ENCODE data around the gene TRPT1.
A peak's percentile ranks its signal among the peaks of the same experiment; 100 is the strongest.

Gene TRPT1, protein sequence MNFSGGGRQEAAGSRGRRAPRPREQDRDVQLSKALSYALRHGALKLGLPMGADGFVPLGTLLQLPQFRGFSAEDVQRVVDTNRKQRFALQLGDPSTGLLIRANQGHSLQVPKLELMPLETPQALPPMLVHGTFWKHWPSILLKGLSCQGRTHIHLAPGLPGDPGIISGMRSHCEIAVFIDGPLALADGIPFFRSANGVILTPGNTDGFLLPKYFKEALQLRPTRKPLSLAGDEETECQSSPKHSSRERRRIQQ

DNA sequence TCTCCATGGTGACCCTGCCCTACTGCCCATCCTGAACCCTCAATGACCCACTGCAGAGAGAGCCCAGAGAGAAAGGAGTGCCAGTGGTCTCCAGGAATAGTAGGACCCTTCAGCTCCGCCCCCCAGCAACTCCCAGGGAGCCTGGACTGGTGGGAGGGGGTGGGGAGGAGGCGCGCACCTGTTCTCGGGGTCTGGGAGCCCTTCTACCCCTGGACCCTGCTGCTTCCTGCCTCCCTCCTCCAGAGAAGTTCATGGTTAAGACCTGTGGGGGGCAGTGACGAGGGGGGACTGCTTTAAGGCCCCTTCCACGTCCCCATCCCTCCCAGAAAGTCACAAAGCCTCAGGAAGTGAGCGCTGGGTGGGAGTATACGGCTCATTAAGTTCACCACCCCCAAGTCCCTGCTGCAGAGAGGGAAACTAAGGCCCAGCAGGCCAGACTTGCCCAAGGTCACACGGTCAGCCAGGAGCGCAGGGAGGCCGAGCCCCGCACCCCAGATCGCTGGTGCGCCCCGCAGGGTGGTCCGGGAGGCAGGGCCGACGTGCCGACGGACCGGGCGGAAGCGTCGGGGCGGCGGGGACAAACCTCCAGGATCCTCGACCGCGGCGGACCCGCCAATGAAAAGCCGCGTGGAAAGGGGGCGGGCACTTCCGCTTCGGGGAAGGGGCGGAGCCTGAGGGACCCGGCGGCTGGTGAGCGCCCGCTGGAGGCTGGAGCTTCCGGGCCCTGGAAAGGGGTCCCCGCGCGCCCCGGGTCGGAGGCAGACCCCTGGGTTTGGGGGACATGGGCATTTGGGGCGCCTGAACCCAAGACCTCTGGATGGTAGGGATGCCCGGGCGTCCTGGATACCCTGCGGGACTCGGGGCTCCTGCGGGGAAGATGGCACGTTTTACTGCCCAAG is at the start of gene TRPT1, which contains the start of gene NUDT22:
Gene TRPT1 (minus strand): TSS at position 579 of the 899 bp plus-strand sequence. CDS start 326 bp downstream, at position 253.
Gene NUDT22 (plus strand): TSS at position 667 of the 899 bp plus-strand sequence. CDS start 379 bp downstream, outside the sequence.
- DNase-seq (ENCODE audit: low read depth), result no peak
- peak within 1 kb of the TSS; percentile 74 for H3K4me3 ChIP-seq (ENCODE audit: low read depth, low read length)

DNA sequence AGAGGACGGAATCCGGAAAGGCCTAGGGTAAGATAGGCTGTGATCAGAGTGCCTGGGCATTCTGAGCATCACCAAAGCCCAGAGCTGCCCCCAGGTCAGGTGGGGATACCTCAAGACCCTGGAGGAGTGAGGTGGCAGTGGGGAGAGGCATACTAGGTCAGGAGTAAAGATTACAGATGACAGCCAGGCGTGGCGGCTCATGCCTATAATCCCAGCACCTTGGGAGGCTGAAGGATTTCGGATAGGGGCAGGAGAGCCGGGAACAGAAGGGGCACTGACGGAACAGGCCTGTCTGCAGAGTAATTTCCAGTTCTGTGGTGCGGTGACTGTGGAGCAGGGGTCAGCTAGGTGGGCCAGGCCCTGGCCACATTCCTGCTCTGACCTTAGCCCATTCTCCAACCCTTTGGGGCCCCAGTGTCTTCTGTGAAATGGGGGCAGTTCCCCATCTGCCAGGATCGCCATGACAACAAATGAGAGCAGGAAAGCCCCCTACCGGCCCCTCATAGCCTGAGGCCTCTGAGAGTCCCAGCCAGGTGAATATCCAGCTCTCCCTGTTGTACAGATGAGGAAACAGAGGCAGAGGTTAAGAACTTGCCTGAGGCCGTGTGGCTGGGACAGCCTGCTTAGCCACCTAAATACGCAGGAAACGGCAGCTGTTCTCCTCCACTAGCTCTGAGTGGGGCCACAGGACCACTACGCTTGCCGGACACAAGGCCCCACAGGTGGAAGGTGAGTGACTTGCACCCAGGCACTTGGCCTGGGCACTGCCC is 49.2 kb upstream of the TRPT1 start:
- H3K4me3 ChIP-seq (ENCODE audit: low read depth, low read length), result no peak overlapping the region
- no peak for DNase-seq (ENCODE audit: low read depth)

DNA sequence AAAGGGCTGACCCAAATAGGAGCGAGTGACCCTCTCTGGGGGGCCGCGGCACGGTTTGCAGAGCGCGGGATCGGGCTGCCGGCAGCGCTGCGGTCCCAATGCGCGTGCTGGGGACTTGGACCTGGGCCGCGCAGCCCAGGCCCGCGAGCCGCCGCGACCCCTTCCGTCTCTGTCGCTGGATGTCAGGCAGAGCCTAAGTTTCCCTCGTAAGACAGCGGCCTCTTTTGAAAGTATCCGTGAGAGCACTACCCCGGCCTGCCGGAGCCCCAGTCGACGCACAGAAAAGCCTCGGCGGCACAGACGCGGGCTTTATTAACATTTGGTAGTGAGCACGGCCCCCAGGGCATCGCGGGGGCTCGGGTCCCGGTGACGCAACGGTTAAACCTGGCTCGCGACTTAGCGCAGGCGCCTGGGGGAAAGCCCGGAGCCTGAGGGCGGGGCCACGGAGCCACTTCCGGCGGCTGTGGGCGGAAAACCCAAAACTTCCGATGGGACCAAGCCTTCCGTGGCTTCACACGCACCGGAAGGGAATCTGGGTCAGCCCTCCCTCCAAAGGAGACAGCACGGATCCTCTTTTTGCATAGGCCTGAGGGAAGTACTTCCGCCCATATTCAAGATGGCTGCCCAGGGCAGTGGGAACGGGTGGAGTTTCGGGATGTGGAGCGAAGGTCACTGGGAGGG is 43.7 kb upstream of the TRPT1 start:
- H3K4me3 ChIP-seq (ENCODE audit: low read depth, low read length), result peak overlapping the region; percentile 71
- DNase-seq (ENCODE audit: low read depth), result peak; percentile 99

DNA sequence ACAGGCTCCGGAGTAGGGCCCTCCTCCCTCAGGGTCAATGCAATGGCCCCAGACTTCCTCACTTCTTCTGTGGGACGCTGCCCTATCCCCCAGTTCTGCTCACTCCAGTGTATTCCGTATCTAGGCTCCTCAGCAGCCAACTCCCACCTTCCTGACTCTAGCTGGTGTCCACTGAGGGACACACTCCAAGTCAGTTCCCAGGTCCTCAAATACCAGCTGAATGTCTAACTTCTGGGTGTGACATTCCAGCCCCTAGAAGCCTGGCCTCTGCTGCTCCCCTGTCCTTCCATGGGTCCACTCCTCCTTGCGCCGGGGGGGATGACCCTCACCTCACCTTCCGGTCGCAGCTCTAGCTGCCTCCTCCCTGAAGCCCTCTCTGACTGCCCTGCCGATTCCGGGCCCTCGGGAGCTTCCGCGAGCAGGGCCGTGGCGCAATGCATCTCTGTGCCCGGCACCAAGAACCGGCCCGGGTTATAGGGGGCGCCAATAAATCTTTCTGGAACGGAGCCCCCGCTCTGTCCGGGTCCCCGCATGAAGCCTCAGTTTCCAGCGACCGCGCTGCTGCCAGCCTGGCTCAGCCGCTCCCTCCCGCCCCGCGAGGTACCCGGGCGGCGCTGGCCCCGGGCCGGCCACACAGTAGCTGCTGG is 43.0 kb upstream of the TRPT1 start:
- no peak for DNase-seq (ENCODE audit: low read depth)
- peak overlapping the region; percentile 71 for H3K4me3 ChIP-seq (ENCODE audit: low read depth, low read length)

DNA sequence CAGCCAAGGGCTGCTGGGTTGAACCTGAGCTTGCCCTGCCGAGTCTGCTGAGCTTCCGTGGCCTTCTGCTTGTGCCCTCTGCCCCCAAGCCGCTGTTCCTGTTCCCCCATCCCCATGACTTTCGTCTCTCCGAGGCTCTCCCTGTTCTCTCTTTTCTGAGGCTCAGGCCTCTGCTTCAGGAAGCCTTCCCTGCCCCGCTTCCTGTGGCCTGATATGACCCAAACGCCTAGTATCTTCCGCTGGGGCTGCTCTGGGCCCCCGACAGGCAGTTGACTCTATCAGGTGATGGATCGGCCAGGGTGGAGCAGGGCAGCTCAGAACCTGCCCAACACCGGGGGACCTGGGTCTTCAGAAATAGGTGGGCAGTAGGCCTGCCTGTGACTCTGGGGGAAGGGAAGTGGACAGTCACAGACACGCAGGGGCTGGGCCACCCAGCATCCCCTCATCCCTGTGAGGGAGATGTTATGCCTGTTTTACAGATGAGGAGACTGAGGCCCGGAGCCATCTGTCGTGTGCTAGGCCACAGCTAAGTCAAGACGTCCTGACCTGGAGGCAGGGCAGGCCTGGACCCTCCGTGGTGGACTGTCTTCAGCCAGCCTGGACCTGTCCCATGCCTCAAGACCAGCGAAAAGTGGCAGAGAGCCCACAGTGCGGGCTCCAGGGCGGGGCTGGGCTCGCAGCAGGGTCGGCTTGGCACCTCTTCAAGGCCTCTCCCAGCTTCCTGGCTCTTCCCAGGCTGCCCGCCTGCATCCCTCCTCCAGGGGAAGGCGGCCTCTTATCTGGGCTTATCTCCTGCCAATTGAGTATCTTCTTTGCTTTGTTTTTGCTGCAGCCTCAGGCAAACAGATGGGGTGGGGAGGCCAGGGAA is 42.3 kb upstream of the TRPT1 start:
- DNase-seq (ENCODE audit: low read depth), result no peak
- peak overlapping the region; percentile 71 for H3K4me3 ChIP-seq (ENCODE audit: low read depth, low read length)

DNA sequence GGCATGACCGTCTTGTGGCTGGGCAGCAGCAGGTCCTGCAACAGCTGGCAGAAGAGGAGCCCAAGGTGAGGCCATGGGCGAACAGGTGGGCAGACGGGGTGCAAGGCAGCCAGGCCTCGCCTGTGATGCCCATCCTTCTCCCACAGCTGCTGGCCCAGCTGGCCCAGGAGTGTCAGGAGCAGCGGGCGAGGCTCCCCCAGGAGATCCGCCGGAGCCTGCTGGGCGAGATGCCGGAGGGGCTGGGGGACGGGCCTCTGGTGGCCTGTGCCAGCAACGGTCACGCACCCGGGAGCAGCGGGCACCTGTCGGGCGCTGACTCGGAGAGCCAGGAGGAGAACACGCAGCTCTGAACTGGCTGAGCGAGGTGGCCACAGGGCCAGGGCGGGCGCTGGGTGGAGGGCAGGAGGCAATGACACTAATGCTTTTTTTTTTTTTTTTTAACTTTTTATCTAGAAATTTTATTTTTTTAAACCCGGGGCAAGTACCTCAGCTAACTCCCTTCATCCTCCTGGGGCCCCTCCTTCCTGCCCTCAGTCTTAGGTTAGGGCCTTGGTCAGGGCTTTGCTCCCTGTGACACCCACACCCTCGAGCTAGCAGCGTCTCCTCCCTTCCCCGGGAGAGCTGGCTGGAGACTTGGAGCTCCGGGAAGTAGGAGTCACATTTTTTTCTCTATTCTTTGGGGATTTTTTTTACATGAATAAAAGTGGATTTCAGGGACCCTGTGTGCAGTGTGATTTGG is 41.4 kb upstream of the TRPT1 start:
- no peak overlapping the region for H3K4me3 ChIP-seq (ENCODE audit: low read depth, low read length)
- no peak for DNase-seq (ENCODE audit: low read depth)

DNA sequence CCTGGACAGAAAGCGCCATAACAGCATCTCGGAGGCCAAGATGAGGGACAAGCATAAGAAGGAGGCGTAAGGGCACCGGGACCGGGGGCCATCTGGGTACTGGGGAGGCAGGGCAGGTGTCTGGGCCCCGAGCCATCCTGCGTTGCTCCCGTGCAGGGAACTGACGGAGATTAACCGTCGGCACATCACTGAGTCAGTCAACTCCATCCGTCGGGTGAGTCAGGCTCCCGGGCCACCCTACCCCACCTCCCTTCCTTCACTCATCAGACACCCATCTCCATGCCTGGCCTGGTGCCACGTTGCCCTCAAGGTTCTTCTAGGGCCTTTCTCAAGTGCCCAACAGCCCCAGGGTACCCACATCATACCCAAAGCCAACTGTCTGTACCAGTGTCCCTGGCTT is 40.4 kb upstream of the TRPT1 start:
- no peak for DNase-seq (ENCODE audit: low read depth)
- no peak overlapping the region for H3K4me3 ChIP-seq (ENCODE audit: low read depth, low read length)

DNA sequence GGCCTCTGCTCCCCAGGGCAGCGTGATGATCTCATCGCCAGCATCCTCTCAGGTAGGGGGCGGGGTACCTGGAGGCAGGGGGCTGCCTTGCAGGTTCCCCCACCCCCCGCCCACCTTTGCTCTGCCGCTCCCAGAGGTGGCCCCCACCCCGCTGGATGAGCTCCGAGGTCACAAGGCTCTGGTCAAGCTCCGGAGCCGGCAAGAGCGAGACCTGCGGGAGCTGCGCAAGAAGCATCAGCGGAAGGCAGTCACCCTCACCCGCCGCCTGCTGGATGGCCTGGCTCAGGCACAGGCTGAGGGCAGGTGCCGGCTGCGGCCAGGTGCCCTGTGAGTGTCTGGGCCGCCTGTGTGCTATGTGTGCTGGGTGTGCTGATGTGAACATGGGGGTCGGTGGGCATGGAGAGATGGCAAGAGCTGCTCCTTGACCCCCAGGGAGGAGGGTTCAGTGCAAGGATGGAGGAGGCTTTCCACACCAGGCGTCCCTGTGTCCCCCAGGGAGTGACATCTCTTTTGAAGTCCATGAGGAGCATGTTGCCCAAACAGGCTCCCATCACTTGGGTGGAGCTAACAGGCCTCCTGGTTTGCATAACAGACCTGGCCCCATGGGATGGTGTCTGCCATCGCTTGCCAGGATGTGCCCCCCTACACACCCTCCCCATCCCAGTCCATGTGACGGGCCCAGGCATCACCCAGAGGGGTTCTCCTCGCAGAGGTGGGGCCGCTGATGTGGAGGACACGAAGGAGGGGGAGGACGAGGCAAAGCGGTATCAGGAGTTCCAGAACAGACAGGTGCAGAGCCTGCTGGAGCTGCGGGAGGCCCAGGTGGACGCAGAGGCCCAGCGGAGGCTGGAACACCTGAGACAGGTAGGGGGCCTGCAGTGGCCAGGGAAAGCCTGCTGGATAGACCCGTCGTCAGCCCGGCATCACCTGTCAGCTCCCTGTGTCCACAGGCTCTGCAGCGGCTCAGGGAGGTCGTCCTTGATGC is 39.5 kb upstream of the TRPT1 start:
- no peak overlapping the region for H3K4me3 ChIP-seq (ENCODE audit: low read depth, low read length)
- DNase-seq (ENCODE audit: low read depth), result no peak

DNA sequence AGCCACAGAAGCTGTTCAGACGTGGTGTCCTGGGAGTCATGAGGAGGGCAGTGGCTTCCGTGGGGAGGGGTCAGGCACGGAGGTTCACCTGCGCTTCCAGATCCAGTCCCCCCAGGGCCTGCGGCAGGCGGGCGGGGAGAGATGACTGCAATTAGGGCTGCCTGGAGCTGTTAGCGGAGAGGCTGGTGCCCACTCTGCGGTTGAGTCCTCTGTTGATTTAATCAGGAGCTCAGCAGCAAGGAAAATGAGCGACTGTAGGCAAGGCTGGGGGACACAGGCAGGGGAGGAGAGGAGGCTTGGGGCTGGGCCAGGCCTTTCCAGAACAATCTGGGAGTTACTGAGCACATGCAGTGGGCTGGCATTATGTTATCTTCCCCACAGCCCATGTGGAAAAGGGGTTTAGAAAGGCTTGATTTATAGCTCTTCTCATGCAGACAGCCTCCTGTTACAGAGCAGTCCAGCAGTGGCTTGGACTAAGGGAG is 38.4 kb upstream of the TRPT1 start:
- DNase-seq (ENCODE audit: low read depth), result no peak
- no peak overlapping the region for H3K4me3 ChIP-seq (ENCODE audit: low read depth, low read length)

DNA sequence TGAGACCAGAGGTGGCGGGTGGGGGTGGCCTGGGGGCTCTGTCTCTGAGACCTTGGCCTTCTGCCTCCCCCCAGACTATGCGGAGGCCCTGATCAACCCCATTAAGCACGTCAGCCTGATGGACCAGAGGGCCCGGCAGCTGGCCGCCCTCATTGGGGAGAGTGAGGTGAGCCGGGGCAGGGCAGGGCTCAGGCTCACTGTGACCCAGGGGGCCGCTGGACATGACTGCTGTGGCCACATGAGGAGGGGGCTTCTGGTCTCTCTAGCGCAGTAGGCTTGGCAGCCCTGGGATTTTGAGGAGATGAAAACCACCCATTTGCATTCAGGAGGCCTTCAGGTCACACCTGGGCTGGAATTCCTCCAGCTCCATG is 37.9 kb upstream of the TRPT1 start:
- H3K4me3 ChIP-seq (ENCODE audit: low read depth, low read length), result no peak overlapping the region
- no peak for DNase-seq (ENCODE audit: low read depth)

DNA sequence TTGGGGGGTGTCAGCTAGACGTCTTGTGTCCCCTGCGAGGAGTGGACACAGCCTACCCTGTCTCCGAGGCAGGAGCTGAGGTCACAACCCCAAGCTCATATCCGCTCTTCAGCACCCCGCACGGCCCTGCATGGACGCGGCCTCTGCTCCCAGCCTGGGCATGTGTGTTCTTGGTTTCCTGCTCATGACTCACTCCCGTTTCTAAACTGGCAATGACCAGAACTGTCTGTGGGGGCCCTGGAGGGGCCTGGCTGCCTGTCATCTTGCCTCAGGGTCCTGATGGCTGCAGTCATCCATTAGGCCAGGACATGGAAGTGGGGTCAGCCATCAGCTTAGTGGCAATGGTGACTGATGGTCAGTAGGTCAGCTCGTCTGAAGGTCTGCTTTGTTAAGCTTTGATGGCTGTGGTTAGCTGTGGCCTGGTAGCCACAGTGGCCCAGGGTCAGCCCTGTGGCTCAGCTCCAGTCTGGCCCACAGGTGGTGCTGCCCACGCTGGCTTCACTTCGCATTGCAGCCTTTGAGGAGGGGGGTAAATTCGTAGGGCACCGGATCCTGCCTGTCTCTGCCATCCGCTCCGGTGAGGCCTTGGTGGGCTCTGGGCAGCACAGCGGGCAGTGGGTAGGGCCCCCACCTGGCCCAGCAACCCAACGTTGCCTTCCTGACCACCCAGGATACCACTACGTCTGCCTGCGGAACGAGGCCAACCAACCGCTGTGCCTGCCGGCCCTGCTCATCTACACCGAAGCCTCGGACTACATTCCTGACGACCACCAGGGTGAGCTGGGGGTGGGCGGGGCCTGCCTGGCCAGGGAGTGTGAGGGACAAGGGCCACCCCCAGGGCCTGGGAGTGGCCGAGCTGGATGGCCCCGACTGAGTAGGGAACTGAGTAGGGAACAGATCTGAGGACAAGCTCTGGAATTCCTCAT is 37.3 kb upstream of the TRPT1 start:
- H3K4me3 ChIP-seq (ENCODE audit: low read depth, low read length), result no peak overlapping the region
- DNase-seq (ENCODE audit: low read depth), result no peak

DNA sequence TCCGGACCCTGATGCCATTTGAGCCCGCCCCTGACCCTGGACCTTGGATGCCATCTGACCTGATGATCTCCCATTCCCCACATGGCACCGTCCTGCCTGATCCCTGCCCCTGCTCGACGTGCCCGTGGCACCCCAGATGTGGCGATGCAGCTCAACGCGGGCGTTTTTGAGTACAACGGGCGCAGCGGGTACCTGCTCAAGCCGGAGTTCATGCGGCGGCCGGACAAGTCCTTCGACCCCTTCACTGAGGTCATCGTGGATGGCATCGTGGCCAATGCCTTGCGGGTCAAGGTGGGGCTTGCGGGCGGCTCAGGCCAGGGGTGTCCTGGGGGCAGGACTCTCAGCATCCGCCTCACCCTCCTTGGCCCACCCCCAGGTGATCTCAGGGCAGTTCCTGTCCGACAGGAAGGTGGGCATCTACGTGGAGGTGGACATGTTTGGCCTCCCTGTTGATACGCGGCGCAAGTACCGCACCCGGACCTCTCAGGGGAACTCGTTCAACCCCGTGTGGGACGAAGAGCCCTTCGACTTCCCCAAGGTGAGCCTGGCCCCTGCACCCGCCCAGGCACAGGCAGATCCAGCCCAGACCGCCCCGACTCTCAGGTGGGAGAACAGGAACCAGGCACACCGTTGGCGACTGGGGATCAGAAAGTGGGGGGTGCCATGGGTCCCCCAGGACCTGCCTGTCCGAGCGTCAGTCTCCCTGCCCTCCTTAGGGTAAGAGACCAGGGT is 36.5 kb upstream of the TRPT1 start:
- DNase-seq (ENCODE audit: low read depth), result no peak
- no peak overlapping the region for H3K4me3 ChIP-seq (ENCODE audit: low read depth, low read length)

DNA sequence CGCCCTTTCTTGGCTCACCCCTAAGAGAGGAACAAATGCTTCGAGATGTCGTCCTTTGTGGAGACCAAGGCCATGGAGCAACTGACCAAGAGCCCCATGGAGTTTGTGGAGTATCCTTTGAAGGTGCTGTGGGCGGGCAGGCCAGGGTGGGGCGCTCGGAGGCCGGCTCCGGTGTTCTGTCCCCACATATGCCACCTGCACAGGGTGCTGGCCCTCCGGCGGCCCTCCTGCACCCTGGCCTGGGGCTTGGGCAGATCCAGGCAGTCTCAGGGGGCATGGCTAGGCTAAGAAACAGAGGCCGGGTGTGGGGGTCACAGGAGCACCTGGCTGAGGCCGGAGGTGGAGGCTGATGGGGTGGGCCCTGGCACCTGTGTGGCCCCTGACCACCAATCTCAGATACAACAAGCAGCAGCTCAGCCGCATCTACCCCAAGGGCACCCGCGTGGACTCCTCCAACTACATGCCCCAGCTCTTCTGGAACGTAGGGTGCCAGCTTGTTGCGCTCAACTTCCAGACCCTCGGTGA is 35.6 kb upstream of the TRPT1 start:
- H3K4me3 ChIP-seq (ENCODE audit: low read depth, low read length), result no peak overlapping the region

DNA sequence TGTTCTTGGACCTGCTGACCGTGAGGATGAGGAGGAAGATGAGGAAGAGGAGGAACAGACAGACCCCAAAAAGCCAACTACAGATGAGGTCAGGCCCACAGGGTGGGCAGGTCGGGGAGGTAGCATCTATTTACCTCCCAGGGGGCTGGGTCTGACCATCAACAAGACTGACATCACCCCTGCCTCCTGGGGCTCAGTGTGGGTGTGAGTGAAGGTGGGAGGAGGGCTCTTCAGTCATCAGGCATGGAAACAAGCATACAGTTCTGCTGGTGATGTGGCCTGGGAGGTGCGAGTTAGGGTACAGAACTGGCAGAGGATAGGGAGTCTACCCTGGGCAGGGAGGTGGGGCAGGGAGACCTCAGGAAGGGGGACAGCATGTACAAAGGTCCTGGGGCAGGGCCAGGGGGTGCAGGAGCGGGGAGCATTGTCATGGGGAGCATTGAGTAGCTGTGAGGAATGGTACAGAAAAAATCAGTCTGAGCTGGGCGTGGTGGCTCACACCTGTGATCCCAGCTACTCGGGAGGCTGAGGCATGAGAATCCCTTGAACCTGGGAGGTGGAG is 34.2 kb upstream of the TRPT1 start:
- DNase-seq (ENCODE audit: low read depth), result no peak
- no peak overlapping the region for H3K4me3 ChIP-seq (ENCODE audit: low read depth, low read length)

More for the DNA sequence above, 35.6 kb upstream of the TRPT1 start:
- DNase-seq (ENCODE audit: low read depth), result no peak

All from skeletal muscle cell (primary cell).